Stimulated activated CD8-positive, alpha-beta memory T cell treated with anti-CD3 and anti-CD28 coated beads, Interleukin-12 subunit alpha, Interleukin-12 subunit beta, amount 100 ng/mL, for 24 hours (primary cell): Measurements from ENCODE around the gene PRPS1.
"Not testable (repeated sequence)": the region's sequence is repeated elsewhere in the genome, so short reads cannot be mapped to it uniquely, and the experiment has no call there.

ENCODE experiments used
- DNase-seq: peaks from one replicate; pipeline ENCODE4 v3.0.0-alpha.2; 2020; ENCODE audit errors: extremely low read depth

PRPS1 gene

GRCh38 chrX:107627838-107628661 lies at the start of gene PRPS1:
TSS of gene PRPS1 (plus strand) at chrX:107628510. CDS start at chrX:107628629, 119 bp downstream.
- DNase-seq: peak; percentile 74

DNA sequence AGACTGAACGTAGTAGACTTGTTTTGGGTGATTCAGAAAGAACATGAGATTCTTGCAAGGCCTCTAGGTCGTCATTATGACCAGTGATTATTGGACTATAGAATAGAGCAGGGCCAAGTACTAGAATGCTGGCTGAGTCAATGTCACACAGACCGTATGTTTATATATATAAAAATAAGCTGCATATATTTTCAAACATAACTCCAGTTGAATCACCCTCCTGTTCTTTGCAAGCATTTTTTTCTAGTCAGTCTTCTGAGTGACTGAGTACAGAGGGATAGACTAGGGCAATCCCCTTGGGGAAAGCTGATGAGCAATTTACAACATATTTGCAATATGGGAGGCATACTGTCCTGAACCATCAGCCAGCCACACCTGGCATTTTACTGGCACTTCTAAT lies 48.4 kb upstream of the PRPS1 start:
- DNase-seq: no peak

GRCh38 chrX:107581923-107582322 lies 46.4 kb upstream of the PRPS1 start:
- no peak for DNase-seq

DNA sequence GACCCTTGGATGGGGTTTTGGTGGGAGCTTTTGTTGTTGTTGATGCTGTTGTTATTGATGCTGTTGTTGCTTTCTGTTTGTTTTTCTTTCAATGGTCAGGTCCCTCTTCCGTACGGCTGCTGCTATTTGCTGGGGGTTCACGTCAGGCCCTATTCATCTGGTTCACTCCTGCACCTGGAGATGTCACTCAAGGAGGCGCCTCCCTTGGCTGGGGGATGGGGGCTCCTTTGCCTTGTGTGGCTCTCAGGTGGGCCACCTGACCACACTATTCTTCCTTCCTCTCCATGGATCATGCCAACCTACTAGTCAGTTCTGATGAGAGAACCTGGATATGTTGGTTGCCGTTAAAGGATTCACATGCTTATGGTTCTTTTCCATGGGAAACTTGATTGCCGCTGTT lies 39.1 kb upstream of the PRPS1 start:
- no peak for DNase-seq

DNA sequence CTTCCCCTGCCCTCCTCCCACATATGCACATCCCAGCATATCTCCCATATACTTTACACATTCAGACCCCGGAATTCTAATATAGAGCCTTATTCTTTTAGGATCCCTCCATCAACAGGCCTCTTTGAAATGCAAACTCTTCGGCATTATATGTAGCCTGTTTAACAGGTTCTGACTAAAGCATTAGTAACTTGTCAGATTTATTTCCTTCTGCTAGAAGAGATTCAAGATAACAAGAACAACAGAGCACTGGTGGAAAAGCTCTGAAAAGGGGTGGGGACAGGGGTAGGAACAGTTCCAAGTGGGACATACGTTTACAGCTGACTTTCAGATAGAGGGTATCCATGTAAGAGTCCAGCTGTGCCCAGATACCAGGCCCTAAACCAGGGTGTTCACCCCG lies 31.7 kb upstream of the PRPS1 start:
- DNase-seq: no peak

DNA sequence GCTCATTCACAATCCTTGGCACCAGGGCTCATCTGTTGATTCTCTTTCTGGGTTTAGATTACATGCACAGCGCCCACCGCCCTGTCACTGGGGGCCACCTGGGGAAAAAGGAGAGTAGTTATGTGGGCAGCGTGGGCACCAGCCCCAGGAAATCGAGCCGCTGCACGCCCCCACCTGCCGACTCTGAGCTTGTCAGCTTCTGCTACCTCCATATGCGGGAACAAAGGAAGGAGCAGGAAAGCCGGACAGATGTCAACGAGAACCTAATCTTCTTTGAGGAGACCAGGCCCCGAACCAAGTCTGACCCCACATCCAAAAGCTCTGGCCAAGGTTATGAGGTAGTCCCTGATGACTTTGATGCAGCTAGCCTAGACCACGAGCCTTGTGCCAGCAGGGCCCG lies 31.0 kb upstream of the PRPS1 start:
- DNase-seq: no peak

GRCh38 chrX:107597791-107598190 lies 30.5 kb upstream of the PRPS1 start:
- DNase-seq: no peak

GRCh38 chrX:107599450-107599861 lies 28.9 kb upstream of the PRPS1 start:
- DNase-seq: no peak

DNA sequence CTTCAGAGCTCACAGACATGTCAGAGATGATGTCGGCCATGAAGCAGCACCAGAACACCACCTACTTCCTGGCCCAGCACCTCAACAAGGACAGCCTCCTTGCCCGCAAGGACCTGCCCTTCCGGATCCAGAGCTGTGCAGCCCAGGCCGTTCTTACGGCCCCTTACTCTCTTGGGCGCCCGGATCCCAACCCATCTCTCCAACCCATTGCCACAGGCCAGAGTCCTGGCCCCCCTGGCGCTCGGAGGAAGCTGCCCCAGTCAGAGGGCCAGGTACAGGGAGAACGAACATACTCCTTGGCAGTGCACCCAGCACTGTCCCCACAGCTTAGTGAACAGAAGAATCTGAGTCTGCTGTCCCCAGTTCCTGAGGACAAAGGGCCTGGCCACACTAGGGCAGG lies 27.9 kb upstream of the PRPS1 start:
- no peak for DNase-seq

- DNase-seq: no peak
Measured at GRCh38 chrX:107601326-107601725, 27.0 kb upstream of the PRPS1 start.

DNA sequence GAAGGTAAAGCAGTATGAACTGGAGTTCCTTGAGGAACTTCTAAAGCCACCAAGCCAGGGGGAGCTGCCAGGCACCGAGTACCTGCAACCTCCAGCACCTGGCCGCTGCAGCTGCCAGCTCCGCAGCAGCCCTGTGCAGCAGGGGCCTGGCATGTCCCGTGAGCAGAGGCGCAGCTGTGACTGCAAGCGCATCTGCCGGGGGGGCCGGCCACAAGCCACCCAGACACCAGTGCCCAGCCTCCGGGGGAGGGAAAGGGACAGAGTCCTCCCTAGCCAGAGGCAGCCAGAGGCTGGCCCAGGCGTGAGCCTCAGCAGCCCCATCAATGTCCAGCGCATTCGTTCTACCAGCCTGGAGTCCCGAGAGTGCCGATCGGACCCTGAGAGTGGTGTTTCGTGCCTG lies 26.6 kb upstream of the PRPS1 start:
- DNase-seq: no peak

DNA sequence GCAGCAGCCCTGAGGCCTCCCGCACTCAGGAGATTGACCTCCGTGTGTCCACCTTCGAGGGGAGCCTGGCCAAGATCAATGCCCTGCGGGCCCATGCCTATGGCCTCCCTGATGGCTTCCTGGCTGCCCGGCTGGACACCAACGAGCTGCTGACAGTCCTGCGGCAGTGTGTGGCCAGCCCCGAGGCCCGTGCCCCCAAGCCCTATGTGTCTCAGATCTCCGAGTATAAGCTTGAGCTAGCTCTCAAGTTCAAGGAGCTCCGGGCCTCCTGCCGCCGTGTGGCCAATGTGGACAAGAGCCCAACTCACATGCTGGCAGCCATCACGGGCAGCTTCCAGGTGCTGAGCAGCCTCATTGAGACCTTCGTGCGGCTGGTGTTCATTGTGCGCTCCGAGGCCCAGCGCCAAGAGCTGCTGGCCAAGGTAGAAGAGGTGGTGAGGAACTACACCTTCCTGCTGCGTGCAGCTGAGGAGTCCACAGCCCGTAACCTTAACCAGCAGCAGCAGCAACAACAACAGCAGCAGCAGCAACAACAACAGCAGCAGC lies 25.5 kb upstream of the PRPS1 start:
- DNase-seq: no peak

GRCh38 chrX:107603429-107604159 lies 24.7 kb upstream of the PRPS1 start:
- no peak for DNase-seq

- not testable (repeated sequence) for DNase-seq
Measured at GRCh38 chrX:107609061-107609460, 19.2 kb upstream of the PRPS1 start.

DNA sequence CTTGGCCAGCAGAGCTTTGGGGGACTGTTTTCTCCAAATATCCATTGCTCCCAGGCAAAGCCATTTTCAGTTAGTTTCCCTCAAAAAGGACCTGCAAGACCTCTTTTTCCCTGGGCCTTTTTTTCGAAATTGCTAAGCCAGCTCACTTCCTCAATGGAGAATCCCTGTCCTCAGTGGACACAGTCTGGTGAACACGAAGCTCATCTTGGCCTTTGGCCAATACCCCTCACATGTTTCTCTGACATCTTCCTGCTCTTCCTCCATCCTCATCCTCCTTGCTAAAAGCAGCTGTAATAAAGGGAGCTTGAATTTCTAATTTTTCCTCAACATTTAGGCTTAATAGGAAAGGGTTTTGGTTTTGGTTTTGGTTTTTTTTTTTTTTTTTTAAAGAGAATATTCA lies 17.6 kb upstream of the PRPS1 start:
- DNase-seq: no peak

DNA sequence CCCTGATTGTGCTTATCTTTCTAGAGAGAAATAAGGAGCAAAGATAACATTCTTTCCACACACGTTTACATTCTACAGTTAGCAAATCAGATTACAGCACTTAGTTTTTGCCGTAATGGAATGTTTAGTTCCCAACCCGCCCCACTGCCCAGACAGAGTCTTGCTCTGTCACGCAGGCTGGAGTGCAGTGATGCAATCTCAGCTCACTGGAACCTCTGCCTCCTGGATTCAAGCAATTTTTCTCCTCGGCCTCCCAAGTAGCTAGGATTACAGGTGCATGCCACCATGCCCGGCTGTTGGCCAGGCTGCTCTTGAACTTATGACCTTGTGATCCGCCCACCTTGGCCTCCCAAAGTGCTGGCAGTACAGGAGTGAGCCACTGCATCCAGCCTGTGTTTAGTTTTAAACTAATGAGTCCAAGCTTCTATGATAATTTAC lies 8.4 kb upstream of the PRPS1 start:
- no peak for DNase-seq

- no peak for DNase-seq
Measured at GRCh38 chrX:107624893-107625292, 3.4 kb upstream of the PRPS1 start.

DNA sequence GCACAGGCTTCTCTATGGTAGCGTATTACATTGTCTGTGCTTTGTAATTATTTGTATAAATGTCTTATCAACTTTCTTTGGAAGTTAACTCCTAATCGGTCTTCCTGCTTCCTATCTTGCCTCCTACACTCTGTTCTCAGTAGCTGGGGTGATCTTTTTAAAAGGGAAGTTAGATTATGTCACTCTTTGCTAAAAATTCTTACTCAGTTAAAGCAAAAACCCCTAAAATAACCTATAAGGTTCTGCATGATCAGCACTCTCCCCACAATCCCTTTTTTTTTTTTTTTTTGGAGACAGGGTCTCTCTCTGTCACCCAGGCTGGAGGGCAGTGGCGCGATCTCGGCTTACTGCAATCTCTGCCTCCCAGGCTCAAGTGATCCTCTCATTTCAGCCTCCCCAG lies 2.6 kb upstream of the PRPS1 start:
- no peak for DNase-seq

DNA sequence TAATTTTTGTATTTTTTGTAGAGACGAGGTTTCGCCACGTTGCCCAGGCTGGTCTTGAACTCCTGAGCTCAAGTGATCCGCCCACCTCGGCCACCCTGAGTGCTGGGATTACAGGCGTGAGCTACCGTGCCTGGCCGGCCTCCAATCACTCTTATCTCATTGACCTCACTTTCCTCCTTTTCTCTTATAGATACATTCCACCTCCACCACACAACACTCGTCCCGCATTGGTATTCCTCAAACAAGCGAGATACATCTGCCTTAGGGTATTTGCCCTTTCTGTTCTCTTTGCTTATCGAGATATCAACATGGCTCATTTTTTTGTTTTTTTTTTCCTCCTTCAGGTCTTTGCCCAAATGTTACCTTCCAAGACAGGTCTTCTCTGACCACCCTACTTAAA lies 1.8 kb upstream of the PRPS1 start:
- no peak for DNase-seq

- DNase-seq: no peak
Measured at GRCh38 chrX:107626916-107627315, 1.4 kb upstream of the PRPS1 start.

- DNase-seq: no peak
Measured at GRCh38 chrX:107628662-107629539, 591 bp downstream of the PRPS1 start.

DNA sequence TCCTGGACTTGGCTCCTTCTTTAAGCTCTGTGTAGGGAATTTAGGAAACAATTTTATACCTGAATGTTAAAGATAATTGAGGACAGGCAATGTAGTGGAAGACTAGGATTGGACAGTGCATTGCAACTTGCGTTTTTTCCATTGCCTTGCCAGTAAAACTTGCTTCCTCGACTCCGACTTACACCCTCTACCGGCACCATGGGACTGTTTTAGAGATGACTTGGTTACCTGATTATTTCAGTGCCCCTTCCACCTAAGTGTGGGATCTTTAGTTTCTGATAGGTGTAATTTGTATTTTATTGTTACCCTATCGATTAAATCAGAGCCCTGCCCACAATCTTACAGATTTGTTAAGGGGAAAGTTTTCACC lies 1.2 kb downstream of the PRPS1 start:
- DNase-seq: no peak
